GM10248 (cell line): ENCODE results near the gene ARRDC3.

Source experiments
- CTCF ChIA-PET: fragments of 300-600 bp; sonication (Branson Sonifier 250); formaldehyde crosslinking; extraction: SDS; loops from one replicate; lab custom pipeline; 2021; ENCODE audit warnings: antibody characterized with exemption; lab: Yijun Ruan, JAX
- POLR2A ChIA-PET: fragments of 350-650 bp; sonication (Branson Sonifier 250); formaldehyde crosslinking; extraction: SDS; loops from one replicate; lab custom pipeline; 2020; ENCODE audit warnings: antibody characterized with exemption; lab: Yijun Ruan, JAX
- DNase-seq: peaks from one replicate; pipeline ENCODE4 v3.0.0; 2012; ENCODE audit errors: extremely low spot score
- CTCF ChIP-seq: IDR thresholded peaks from 2 replicates; pipeline ENCODE4 v1.5.1; 2012; ENCODE audit warnings: mild to moderate bottlenecking, low read depth; ENCODE audit errors: extremely low read depth, missing control alignments, control extremely low read depth

ARRDC3 gene

DNA sequence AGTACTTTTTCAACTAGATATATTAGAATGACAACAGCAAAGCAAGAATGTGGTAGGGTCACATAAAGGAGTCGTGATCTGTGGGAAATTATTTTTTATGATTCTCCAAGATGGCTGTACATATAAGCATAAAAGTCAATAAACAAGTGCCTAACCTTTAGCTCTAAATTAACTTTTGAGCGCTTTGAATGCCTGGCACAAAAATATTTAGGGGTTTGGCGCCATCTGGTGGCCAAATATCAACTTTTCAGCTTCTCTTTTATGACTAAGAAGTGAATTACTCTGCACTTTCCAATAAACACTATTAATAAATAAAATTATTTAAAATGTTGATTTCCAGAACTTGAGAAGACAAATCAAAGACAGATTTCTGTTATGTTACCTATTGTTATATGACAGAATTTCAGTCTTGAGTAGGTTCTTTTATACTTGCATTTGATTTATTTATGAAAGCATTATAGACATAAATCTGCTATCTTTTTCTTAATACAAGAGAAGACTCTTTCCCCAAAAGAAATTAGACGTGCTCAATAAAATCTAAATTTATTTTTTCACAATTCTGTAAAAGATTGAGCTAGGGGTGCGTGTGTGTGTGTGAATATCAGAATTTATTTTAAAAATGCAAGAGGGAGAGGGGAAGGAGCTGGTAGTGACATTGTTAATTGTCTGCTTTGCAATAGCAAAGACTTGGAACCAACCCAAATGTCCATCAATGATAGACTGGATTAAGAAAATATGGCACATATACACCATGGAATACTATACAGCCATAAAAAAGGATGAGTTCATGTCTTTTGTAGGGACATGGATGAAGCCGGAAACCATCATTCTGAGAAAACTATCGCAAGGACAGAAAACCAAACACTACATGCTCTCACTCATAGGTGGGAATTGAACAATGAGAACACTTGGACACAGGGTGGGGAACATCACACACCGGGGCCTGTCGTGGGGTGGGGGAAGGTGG is 36.7 kb upstream of the ARRDC3 start:
- POLR2A ChIA-PET = no interaction called here
- CTCF ChIA-PET = interaction anchor here (0.7 to 6.0 kb wide), 54 partner anchors 9 to 636 kb away, joined by 3 to 59 read pairs (median 4); partner anchors contain the start of gene ARRDC3
- TF ChIP-seq CTCF = peak; percentile 55
- DNase-seq = peak; percentile 27

DNA sequence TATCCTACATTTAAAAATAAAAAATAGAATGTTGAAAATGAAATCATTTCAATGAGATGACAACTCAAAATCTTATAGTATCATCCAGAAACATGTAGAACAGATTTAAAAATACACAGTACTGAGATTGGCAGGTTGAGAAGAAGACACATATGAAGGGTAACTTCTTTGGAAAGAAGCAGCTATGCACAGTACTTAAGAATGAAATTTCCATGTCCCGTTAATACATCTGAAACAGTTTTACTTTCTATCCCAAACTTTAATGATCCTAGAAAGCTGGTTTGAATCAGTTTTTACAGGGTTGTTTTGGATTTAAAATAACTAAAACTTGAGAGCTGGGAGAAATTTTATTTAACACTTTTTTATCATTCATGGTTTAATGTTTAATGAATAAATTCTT is 36.0 kb upstream of the ARRDC3 start:
- CTCF ChIA-PET = interaction anchor here (0.7 to 6.0 kb wide), 48 partner anchors 8 to 635 kb away, joined by 3 to 59 read pairs (median 4); partner anchors contain the start of gene ARRDC3
- POLR2A ChIA-PET = no interaction called here
- no peak for DNase-seq
- TF ChIP-seq CTCF = no peak

DNA sequence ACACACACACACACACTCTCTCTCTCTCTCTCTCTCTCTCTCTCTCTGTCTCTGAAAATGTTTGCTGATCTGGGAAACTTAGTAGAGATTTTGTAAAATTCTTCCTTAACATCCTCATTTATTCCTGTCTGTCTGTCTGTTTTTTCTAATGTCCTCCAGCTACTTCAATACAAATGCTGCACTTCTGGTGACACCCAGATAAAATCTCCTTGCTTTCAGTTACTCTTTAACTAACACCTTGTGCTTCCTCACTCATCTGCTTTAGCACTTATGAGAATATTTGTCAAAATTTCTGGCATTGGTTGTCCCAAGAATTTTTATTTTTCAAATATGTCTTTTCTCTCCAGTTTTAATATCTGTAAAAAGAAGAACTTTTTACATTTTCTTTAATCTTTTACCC is 35.0 kb upstream of the ARRDC3 start:
- ChIA-PET POLR2A (no interaction called here), CTCF (interaction anchor here (1.0 to 6.0 kb wide), 14 partner anchors 9 to 615 kb away, joined by 3 to 59 read pairs (median 14); partner anchors contain the start of gene ARRDC3)
- TF ChIP-seq CTCF = no peak
- DNase-seq = no peak

- ChIA-PET CTCF (interaction anchor here (0.8 to 6.0 kb wide), 10 partner anchors 8 to 614 kb away, joined by 3 to 59 read pairs (median 14); partner anchors contain the start of gene ARRDC3), POLR2A (no interaction called here)
- DNase-seq = no peak
- no peak for TF ChIP-seq CTCF
Observed at GRCh38 chr5:91417219-91417618, 34.1 kb upstream of the ARRDC3 start.

- ChIA-PET CTCF (interaction anchor here (1.0 to 6.0 kb wide), 5 partner anchors 11 to 550 kb away, joined by 3 to 59 read pairs (median 4); partner anchors contain the start of gene ARRDC3), POLR2A (no interaction called here)
- no peak for TF ChIP-seq CTCF
- no peak for DNase-seq
Observed at GRCh38 chr5:91416491-91416890, 33.4 kb upstream of the ARRDC3 start.

DNA sequence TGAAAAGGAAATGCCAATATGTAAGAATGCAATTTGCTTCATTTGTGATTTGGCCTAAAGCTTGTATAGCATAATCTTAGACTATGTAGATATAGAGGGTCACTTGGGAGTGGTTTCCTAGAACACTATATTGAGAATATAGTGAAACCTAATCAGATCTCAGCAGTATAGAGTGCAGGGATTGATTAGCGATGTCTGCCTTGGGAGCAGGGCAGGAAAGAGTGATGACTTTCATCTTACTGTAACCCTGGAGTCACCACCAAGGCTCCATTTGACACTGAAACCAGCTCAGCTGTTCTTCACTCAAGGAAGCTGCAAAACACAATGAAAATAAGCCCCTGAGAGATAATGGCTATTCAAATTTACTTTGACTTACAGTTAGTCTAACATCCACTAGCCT is 26.2 kb upstream of the ARRDC3 start:
- ChIA-PET CTCF (interaction anchor here (0.9 to 3.6 kb wide), 3 partner anchors 9 to 25 kb away, joined by 3 to 22 read pairs (median 11); no protein-coding TSS in a partner anchor), POLR2A (no interaction called here)
- no peak for DNase-seq
- TF ChIP-seq CTCF = no peak
